A204.1 (cell line): ENCODE results near the gene PASK.
"Not testable (repeated sequence)": the region's sequence is repeated elsewhere in the genome, so short reads cannot be mapped to it uniquely, and the experiment has no call there.

Source experiments
- FAIRE-seq: peaks from 2 replicates; lab custom pipeline; 2012; peaks lifted over from hg19 to GRCh38; lab: Jason Lieb, UNC

PASK gene

DNA sequence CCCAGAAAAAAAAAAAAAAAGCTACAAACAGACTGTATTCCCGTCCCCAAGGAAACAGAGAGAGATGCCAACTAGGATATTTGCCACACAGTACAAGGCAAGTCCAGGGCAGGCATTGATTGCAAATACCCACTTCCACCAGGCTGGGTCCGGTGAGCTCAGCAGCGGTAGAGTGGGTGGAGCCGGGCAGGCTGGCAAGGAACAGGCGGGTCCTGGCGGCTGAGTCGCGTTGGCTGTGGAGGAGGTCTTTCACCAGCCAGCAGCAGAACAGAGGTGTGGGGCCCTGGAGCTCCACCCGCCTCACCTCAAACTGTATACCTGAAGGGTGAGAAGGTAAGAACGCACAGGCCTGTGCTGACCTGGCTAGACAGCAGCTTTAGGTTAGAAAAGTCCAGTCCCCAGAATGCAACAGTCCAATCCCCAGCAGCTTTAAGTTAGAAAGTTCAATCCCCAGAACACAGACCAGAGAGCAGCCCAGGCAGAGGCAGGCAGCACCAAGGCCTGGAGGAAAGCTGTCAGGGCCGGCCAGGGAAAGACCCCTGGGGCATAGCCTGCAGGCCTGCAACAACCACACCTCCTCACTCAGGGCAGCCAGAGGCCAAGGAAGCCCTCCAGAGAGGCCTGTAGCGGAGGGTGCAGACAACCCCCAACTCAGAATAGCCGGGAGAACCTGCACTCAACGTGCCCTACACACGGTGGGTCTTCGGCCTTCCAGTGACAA lies 25.3 kb downstream of the PASK start:
- no peak for FAIRE-seq

DNA sequence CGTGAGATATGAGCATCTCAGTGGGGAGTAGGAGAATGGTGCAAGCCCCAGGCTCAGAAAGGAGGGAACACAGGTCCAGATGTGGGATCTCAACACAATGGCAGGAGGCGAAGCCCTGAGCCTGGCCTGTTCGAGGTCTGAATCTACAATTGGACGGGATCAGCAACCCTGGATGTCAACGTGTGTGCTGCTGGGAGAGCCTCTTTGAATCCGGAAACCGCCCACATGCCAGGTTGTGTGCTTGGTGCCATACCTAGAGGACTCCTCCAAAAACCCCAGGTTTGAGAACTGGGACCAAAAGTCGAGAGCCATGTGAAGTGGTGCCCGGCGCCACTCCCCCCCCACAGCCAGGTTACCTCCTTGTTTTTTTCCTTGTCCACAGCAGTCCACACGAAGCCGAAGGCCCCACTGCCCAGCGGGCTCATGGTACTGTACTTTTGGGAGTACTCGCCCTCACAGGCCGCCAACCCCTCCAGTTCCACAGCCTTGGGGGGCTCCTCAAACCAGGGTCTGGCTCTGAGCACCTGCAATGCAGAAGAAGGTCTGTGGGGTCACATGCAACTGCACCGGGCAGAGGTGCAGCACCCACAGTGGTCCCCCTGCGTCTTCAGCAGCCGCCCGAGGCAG lies 26.8 kb downstream of the PASK start:
- FAIRE-seq = no peak

DNA sequence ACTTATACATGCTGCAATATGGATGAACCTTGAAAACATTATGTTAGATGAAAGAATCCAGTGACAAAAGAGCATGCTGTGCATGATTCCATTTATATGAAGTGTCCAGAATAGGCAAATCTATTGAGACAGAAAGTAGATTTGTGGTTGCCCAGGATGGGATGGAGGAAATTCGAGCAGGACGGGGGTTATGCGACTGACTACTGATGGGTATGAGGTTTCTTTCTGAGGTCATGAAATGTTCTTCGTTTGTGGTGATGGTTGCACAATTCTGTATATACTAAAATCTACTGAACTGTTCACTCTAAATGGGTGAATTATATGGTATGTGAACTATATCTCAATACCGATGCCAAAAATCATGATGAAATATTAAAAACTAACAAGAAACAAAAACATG lies 28.3 kb downstream of the PASK start:
- no peak for FAIRE-seq

DNA sequence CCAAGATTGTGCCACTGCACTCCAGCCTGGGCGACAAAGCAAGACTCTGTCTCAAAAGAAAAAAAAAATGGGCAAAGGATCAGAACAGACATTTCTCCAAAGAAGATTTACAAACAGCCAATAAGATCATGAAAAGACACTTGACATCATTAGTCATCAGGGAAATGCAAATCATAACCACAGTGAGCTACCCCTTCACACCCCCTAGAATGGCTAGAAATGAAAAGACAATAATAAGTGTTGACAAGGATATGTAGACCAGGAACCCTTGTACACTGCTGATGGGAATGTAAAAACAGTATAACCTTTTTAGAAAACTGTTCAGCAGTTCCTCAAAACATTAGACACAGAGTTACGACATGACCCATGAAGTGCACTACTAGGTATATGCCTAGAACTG lies 28.8 kb downstream of the PASK start:
- FAIRE-seq = no peak

DNA sequence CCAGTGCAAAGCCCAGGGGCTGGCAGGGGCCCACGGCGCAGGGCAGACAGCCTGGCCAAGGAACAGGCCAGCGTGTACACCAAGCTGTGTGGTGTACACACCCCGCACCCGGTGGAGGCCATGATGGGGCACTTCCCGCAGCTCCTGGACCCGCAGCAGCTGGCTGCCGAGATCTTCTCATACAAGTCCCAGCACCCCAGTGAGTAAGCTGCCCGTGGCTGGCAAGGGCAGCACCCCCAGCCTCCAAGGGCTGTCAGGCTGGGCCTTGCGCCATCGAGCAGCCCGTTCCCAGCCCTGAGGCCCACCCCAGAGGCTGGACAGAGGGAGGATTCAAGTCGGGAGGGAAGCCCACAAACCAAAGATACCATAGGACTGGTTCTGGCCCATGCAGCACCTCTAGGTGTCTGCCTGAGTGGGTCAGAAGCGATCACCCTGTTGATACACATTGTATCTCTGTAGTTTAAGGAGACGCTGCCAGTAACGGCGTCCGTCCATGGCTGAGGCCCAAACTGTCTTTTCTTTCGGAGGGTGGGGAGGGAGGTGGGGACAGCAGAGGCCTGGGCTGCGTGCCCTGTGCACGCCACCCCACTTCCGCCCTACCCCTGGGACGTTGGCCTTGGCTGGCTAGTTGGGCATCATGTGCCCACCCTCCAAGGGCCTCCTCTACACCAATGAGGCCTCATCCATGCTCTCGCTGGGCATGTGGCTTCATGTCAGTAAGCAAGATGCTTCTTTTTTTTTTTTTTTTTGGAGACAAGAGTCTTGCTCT lies 30.4 kb downstream of the PASK start:
- FAIRE-seq = no peak

DNA sequence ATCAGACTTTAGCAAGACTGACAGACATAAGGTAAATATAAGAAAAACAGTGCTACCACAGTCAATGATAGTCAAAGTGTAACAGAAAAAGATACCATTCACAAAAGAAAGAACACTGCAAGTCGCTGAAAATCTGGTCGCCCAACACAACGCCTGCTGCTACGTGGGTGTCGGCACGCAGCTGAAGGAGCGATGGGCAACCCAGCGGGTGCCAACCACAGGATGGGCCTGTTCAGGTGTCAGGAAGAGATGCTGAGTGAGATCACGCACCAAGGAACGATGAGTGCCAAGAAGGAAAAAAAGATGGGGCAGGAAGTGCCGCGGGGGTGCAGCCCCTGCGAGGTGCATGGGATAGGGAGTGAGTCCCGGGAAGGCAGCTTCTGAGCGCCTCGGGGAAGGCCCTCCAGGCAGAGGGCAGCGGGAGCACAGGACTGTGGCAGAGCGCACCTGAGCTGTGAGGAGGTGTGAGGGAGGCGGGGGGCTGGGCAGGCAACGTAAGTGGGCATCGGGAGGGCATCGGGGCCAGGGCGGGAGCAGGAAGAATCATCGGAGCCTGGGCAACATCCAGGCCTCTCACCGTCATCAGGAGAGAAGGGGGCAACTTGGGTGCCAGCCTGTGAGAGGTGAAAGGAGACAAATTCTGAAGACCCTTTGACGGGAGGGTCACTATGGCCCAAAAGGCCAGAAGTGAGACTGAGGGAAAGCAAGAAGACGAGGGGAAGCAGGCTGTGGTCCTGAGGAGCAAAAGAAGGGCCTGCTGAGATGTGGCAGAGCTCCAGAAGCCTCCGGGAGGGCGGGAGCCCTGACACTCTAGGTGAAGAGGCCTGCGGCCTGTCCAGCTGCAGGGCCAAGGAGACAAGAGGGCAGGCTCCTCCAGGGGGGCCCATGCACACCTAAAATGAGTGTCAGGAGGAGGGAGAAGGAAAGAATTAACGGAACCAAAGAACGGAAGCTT lies 32.4 kb downstream of the PASK start:
- no peak for FAIRE-seq

DNA sequence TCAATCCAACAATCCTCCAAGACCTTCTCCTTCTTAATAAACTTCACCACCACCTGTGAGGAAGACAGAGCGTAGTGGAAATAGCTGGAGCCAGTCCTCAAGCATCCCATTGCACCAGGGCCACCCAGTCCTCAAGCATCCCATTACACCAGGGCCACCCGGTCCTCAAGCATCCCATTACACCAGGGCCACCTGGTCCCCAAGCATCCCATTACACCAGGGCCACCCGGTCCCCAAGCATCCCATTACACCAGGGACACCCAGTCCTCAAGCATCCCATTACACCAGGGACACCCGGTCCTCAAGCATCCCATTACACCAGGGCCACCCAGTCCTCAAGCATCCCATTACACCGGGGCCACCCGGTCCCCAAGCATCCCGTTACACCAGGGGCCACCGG lies 33.9 kb downstream of the PASK start:
- FAIRE-seq = no peak

DNA sequence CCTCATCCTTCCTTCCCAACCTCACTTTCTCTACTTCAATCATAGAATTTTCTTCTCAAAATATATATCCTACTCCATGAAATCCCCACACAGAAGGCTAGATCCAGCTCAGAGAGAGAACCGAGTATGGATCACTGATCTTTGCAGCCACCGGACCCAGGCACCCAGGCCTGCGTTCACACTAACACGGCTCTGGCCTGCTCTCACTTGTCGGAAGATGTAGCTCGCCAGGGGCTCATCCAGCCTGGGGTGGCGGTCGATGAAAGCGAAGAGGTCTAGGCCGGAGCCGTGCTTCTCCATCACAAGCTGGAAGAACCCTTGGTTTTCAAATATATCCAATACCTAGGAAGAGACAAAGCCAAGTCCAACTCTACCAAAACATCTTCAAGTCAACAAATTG lies 34.4 kb downstream of the PASK start:
- FAIRE-seq = no peak

DNA sequence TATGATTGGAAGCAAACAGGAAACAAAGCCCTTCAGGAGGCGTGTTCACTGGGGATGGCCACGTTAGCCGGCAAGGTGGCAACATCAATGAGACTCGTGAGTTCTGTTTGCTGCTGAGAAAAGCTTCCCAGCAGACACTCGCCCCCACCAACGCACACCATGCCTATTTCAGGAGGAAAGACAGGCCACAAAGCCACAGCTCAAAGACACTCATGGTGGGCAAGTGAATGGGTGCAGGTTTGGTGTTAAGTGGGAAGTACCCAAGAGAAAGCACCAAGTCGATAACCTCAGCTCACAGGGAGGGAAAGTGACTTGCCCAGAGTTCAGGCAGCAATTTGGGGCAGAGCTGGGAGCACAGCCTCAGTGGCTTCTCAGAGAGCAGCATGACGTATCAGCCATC lies 36.7 kb downstream of the PASK start:
- no peak for FAIRE-seq

DNA sequence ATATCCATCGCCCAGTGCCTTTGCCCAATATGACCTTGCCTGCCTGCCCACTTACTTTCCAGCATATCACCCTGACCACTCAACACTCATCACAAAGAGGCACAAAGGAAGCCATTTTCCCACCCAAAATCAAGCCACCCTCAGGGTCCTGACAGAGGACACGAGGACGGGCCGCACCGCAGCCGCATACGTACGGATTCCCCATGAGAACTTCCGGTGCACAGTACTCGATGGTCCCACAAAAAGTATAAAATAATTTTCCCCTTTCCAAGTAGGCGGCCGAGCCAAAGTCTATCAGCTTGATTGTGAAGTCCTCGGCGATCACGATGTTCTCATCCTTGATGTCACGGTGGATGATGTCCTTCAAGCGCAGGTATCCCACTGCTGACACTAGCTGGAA lies 37.2 kb downstream of the PASK start:
- no peak for FAIRE-seq

DNA sequence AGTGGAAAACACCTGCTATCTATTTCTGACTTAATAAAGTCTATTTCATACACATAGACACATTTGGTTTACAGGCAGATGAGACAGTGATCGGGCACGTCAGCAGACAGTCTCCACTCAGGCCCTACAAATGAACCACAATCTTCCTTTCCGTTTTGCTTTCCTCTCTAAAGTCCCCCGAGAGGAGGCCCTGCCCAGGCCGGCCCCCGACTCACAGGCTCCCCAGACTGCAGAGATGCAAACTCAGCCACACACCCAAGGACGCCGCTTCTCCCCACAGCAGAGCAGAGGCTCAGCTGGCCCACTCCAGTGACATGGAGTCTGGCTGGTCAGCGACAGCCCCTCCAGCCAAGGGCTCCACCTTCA lies 37.8 kb downstream of the PASK start:
- FAIRE-seq = no peak

DNA sequence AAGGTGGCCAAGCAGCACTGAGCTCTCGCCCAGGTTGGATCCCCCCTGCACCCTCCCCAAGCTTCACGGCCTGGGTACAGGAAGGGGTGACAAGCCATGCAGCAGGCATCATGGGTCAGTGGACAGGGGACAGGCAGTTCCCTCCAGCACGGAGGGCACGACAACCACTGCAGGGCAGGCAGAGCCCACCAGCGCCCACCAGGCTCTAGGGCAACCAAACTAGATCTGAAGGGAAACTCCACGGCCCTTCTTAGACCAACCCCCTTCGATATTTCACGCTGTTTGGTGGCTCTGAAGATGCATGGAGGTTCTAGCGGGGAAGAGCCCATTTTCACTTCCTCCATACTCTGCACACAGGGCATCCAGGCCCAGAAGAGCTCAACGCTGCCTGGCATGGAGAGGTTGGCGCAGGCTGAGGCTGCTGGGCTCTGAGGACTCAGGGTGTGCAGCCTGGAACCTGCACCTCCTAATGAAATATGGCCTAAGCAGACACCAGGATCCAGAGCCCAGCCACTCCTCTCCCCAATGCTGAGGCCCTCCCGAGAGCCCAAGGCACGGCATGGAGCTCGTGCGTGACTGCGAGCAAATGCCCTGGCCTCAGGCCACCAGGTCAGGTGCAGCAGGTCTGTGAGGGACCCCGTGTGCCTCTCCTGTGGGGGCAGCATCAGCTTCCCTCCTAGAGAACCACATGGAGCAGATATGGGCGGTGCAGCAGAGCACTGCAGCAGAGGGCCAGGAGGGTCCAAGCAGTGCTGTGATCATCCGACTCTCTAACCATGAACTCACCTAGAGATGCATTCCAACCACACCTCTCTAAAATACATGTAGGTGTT lies 38.4 kb downstream of the PASK start:
- FAIRE-seq = no peak

DNA sequence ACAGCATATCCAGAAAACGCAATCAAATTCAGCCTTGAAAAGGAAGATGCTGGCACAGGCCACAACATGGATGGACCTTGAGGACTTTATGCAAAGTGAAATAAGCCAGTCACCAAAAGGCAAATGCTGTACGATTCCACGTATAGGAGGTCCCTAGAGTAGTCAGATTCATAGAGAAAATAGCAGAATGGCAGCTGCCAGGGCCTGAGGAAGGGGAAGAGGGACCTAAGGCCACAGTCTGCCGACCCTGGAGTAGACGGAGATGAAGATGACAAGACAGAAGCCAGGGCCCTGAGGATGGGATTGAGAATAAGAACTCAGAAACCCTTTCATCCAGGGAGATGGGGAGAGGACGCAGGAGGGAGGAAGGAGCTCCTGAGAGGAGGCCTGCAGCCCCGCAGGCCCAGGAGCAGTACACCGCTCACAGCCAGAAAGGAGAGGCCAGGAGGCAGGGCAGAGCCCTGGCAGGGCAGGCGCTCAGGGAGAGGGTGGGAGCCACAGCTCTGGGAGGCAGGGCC lies 39.1 kb downstream of the PASK start:
- no peak for FAIRE-seq

DNA sequence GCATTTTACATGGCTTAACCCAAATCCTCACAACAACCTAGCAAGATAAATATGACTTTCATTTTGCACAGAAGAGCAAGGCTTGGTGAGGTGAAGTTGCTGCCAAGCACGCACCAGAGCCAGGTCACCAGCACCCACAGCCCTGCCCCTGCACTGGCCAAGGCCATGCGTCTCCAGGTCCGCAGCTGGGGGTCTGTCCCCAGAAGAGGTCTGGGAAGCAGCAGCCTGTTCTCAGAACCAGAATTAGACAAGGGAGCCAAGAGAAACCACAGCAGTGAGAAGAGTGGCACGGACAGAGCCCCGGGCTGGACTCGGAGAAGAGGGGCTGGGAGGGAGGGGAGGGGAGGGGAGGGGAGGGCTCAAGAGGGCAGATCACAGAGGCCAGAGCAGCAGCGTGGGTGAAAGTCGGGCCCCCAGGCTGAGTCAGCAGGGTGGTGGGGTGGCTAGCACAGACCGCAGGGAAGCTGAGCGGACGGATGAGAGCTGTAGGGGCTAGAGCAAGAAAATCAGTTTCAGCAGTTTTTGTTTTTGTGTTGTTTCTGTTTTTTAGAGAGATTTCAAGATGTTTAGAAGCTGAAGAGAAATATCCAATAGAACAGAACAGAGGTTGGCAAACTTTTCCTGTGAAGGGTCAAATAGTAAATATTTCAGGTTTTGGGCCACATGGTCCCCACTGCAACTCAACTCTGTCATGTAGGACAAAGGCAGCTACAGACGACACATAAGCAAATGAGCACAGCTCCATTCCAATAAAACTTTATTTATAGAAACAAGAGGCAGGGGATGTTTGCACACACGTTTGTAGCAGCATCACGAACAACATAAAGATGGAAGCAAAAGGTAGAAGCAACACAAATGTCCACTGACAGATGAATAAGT lies 39.8 kb downstream of the PASK start:
- FAIRE-seq = no peak

DNA sequence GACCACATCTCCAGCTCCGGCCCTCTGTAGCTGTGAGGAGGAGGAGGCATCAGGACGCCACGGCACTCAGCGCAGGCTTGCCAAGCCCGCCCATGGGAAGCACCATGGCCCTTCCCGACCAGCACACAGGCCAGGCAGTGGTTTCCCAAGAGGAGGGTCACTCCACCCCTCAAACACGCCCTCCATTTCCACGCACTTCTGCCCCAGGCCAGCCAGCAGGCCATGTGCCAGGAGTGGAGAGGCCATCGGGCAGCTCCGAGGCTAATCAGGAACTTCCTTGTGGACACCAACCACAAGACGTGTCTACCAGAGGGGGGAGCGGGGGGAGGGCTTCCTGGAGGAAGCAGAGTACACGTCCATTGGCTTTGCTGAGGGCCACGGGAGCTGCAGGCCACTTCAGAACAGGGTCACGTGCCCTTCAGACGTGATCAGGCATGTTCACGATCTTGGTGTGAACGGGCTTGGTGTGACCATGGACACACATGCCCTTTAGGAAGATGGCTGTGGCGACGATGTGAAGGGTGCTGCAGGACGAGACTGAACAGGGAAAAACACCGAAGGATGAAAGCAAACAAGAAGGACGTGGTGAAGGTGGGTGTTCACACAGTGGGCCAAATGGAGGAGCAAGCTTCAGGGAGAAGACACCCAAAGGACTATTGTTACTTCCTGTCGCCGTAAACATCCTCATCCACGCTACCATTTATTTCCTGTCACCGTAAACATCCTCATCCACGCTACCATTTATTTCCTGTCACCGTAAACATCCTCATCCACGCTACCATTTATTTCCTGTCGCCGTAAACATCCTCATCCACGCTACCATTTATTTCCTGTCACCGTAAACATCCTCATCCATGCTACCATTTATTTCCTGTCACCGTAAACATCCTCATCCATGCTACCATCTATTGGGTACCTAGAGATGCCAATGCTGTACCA lies 40.7 kb downstream of the PASK start:
- no peak for FAIRE-seq

DNA sequence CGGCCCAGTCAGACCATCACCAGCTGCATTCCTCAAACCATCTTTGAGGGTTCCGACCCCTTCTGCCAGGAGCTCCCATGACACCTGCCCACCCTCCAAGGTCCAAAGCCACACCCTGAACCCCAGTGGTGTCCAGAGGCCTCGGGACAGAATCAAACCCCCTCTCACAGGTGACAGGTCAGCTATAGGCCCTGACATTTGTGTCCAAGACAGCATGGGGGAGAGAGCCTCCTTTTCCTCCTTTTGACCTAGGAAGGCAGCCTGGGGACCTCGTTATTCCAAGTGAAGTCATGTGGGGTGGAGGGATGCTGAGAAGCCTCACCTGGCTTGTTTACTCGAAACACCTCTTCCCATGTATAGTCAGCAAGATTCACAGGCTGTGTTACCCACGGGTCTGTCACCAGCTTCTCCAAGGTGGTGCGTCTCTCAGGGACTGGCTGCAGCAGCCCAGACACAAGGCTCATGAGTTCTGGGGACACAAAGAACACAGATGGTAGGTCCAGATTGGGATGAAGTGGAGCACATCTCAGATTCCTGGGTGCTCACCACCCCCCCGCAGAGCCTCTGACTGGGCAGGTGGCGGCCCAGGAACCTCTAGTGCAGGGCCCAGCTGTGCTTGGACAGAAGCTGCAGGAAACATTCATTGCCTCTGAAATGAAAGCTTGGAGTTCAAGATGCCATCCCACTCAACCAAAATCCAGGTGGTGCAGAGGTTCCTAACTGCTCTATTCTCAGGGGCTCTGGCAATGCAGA lies 42.1 kb downstream of the PASK start:
- FAIRE-seq = no peak

DNA sequence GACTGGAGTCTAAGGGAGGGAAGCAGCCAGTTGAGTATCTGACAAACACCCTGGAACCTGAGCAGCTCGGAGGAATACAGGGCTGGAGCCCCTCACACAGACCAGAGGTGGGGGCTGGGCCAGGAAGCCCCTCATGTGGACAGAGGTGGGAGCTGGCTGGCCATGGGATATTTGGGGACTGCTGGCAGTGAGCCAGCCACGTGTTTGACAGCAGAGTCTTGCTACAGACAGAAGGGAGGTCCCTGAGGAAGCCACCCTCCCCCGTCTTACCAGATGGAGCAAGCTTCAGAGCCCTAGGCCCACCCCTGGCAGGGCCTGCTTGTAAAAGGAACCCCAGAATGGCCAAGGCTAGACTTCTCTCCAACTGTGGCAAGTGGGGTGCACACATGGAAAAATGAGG lies 43.6 kb downstream of the PASK start:
- no peak for FAIRE-seq

DNA sequence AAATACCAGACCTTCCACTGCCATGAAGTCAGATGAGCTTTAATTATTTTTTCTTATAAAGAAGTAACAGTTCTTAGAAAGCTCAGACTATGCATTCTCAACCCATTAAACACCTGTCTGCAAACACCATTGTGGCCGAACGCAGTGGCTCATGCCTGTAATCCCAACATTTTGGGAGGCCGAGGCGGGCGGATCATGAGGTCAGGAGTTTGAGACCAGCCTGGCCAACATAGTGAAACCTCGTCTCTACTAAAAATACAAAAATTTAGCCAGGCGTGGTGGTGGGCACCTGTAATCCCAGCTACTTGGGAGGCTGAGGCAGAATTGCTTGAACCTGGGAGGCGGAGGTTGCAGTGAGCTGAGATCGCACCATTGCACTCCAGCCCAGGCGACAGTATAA lies 44.7 kb downstream of the PASK start:
- not testable (repeated sequence) for FAIRE-seq
